SU-DHL-6 (cell line): Measurements from ENCODE around the gene SUSD3.

Experiments
- EZH2phosphoT487 ChIP-seq: fragments of 200-600 bp; sonication (generic), shearing (Covaris generic); conservative IDR thresholded peaks from 2 replicates; pipeline ENCODE4 v1.6.1; 2018; ENCODE audit warnings: mild to moderate bottlenecking, antibody characterized with exemption, low read length, moderate library complexity, mixed read lengths
- TF ChIP-seq, protein P1 (sequence below): fragments of 200-600 bp; sonication (generic); IDR thresholded peaks from one replicate; pipeline ENCODE4 v1.5.1; 2017; ENCODE audit warnings: antibody characterized with exemption, mild to moderate bottlenecking, low read length, moderate library complexity; ENCODE audit not compliant: insufficient read depth, poor library complexity, severe bottlenecking

DNA sequence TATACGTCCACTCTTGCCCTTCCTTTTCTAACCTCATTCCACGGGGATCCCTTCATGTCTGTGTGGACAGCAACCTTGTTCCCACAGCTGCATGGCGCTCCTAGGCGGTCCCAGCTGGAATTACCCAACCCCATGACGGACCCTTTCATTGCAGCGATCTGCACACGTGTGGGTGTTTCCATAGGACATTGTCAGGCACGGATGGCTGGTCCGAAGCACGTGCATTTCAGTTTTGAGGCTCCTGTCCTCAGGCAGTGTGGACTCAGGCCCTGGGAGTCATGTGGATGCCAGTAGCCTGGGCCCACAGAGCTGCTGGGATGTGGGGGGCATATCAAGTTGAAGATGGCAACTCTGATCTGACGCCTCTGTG is 52.5 kb downstream of the SUSD3 start:
- TF ChIP-seq, protein P1, sequence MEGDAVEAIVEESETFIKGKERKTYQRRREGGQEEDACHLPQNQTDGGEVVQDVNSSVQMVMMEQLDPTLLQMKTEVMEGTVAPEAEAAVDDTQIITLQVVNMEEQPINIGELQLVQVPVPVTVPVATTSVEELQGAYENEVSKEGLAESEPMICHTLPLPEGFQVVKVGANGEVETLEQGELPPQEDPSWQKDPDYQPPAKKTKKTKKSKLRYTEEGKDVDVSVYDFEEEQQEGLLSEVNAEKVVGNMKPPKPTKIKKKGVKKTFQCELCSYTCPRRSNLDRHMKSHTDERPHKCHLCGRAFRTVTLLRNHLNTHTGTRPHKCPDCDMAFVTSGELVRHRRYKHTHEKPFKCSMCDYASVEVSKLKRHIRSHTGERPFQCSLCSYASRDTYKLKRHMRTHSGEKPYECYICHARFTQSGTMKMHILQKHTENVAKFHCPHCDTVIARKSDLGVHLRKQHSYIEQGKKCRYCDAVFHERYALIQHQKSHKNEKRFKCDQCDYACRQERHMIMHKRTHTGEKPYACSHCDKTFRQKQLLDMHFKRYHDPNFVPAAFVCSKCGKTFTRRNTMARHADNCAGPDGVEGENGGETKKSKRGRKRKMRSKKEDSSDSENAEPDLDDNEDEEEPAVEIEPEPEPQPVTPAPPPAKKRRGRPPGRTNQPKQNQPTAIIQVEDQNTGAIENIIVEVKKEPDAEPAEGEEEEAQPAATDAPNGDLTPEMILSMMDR, result no peak
- no peak for TF ChIP-seq EZH2phosphoT487
